GM19193 (cell line): ENCODE measurements around the gene GNAT1.

ENCODE experiments used
- POLR2A ChIP-seq: IDR thresholded peaks from 4 replicates; pipeline ENCODE4 v1.6.1; 2011; ENCODE audit not compliant: insufficient read depth, insufficient read length; ENCODE audit errors: extremely low read depth

The GNAT1 gene

GRCh38 chr3:50227390-50228183 lies 36.2 kb downstream of the GNAT1 start:
- TF ChIP-seq POLR2A: peak; percentile 62

GRCh38 chr3:50229490-50229889 lies 38.1 kb downstream of the GNAT1 start:
- no peak for TF ChIP-seq POLR2A

GRCh38 chr3:50230104-50230793 lies 38.8 kb downstream of the GNAT1 start:
- TF ChIP-seq POLR2A: no peak

GRCh38 chr3:50230794-50231125 lies 39.4 kb downstream of the GNAT1 start:
- TF ChIP-seq POLR2A: no peak

- no peak for TF ChIP-seq POLR2A
Measured at GRCh38 chr3:50231581-50231980, 40.2 kb downstream of the GNAT1 start.

GRCh38 chr3:50232303-50232702 lies 40.9 kb downstream of the GNAT1 start:
- no peak for TF ChIP-seq POLR2A

- no peak for TF ChIP-seq POLR2A
Measured at GRCh38 chr3:50233176-50233575, 41.8 kb downstream of the GNAT1 start.

GRCh38 chr3:50235716-50236483 lies 44.5 kb downstream of the GNAT1 start, which contains the start of gene GNAI2:
GNAI2 (plus strand) TSS chr3:50236204; CDS start chr3:50236336, 132 bp downstream.
- TF ChIP-seq POLR2A: peak; percentile 96

GRCh38 chr3:50236484-50237132 lies 45.2 kb downstream of the GNAT1 start:
- no peak for TF ChIP-seq POLR2A

GRCh38 chr3:50237133-50237651 lies 45.8 kb downstream of the GNAT1 start:
- no peak for TF ChIP-seq POLR2A

GRCh38 chr3:50237754-50238548 lies 46.5 kb downstream of the GNAT1 start:
- peak; percentile 77 for TF ChIP-seq POLR2A

GRCh38 chr3:50238549-50239026 lies 47.2 kb downstream of the GNAT1 start:
- no peak for TF ChIP-seq POLR2A

- no peak for TF ChIP-seq POLR2A
Measured at GRCh38 chr3:50239649-50240048, 48.2 kb downstream of the GNAT1 start.

- TF ChIP-seq POLR2A: no peak
Measured at GRCh38 chr3:50241163-50241562, 49.8 kb downstream of the GNAT1 start.

- TF ChIP-seq POLR2A: peak; percentile 16
Measured at GRCh38 chr3:50241713-50242380, 50.4 kb downstream of the GNAT1 start.
